HG03280 (cell line): Measurements from ENCODE around the gene MGMT.

Experiments used
- ATAC-seq: cut with Tn5 transposase; IDR thresholded peaks from one replicate; pipeline ENCODE4 v1.9.1; 2021; ENCODE audit warnings: mild to moderate bottlenecking, moderate library complexity; ENCODE audit not compliant: unreplicated experiment

Gene MGMT

DNA sequence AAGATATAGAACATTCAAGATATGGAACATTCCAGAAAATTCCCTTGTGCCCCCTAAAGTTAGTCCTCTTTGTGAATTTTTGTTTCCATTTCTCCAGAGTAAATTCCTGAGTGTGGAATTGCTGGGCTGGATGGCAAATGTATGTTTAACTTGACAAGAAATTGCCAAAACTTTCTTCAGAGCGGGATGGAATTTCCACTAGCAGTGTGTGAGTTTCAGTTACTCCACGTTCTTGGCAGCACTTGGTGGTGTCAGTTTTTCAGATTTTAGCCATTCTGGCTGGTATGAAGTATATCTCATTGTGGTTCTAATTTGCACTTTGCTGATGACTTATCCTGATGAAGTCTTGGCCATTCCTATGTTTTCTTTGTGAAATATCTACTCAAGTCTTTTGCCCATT, 71.2 kb downstream of the MGMT start:
- ATAC-seq, result no peak

- no peak for ATAC-seq
Observed at GRCh38 chr10:129541200-129541599, 74.2 kb downstream of the MGMT start.

- no peak for ATAC-seq
Observed at GRCh38 chr10:129541748-129542487, 74.9 kb downstream of the MGMT start.

DNA sequence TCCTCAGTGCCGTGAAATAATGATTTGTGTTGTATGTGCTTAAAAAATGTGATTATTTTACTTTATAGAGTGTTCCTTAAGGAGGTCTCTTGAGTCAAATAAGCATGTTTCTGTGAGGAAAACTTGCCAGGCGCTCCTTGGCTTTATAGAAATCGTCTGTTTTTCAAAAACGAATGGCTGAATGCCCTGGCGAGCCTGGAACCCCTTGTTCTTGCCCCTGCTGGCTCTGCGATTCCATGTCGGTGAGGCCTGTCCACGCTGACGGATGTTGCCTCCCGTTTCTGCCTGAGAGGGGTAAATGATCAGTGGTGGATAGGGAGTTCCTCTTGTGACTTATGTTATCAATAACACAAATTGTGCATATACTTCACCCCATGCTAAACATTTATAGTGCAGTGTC, 75.5 kb downstream of the MGMT start:
- no peak for ATAC-seq

DNA sequence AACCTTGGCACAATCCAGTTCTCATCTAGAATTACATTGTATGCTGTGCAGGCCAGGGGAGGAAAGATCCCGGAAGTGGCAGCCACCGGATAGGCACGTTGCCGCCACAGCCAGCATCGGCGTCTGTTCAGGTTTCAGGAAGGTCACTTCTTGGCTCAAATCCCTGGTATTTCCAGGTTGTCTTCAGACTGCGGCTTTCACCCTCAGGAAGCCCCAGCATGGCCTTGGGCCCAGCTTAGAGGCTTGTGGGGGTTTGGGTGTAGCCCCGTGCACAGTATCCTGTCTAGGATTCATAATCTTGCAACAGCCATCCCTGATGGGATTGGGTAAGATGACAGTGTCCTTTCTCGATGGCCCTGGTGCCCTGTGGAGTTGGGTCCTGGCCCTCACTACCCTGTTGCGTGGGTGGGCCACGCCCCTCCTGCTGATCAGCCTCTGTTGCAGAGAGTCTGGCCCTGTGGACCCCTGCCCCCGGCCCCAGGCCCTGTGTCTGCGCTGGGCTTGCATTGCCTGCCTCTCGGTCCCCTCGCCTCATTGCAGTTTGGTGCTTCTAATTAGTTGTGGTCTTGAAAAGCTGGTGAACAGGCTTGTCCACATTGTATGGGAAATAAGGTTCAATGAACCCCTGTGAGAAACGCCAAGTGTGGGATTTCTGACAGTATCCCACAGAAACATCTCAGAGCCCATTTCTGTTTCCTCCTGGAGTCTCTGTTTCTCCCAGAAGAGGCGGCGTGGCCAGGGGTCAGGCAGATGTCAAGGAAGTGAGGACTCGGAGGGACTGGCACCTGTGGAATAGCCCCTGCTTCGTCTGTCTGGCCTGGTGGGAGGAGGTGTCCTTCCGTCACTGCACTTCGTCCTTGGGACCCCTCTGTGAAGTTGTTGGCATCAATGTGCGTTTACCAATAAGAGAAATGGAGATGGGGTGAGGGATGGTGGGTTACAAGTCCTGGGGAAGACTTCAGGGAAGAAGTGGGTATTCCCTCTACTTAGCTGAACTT, 77.5 kb downstream of the MGMT start:
- no peak for ATAC-seq

- no peak for ATAC-seq
Observed at GRCh38 chr10:129545261-129545660, 78.2 kb downstream of the MGMT start.

GRCh38 chr10:129546106-129546505, 79.1 kb downstream of the MGMT start:
- ATAC-seq, result no peak

DNA sequence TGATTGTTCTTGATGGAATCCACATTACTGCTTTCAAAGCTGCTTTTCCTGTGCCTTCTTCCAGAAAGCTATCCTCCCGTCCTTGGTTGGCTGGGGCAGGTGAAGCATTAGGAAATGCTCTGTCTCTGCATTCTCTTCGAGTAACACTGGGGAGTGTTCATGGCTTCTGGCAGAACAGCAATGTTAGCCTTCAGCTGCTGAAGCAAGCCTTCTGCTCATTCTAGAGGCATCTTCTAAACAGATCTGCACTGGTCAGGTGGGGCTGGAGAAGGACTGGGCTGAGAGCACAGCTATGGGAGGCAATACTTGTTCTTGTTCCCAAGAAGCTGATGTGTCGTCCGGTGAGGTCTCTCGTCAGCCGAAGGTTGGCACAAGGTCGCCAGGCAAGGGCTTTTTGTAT, 80.6 kb downstream of the MGMT start:
- no peak for ATAC-seq

DNA sequence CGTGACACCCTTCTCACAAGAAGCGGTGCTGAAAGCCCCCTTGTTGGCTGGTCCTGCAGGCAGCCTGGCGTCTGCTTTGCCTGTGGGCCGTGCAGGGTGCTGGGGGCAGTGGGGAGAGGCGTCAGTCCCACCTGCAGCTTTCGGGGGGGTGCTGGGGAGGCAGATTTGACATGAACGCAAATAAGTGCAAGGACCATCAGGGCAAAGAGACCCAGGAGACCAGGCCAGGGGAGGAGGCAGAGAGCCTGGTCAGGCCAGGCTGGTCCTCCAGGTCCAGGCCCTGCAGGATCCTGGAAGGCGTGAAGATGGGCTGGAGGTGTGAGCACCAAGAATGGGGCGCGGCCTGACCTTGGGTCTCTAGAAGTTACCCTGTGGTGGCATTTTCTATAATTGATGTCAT, 81.6 kb downstream of the MGMT start:
- no peak for ATAC-seq

DNA sequence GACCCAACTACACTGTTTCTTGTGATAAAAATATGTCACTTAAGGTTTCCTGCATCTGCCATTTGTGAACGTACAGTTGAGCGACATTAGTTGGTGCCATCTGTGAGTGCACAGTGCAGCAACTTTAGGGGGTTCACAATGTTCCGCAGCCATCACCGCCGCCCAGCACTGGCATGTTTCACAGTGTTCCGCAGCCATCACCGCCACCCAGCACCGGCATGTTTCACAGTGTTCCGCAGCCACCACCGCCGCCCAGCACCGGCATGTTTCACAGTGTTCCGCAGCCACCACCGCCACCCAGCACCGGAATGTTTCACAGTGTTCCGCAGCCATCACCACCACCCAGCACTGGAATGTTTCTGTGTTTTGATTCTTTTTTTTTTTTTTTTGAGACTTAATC, 83.0 kb downstream of the MGMT start:
- no peak for ATAC-seq

DNA sequence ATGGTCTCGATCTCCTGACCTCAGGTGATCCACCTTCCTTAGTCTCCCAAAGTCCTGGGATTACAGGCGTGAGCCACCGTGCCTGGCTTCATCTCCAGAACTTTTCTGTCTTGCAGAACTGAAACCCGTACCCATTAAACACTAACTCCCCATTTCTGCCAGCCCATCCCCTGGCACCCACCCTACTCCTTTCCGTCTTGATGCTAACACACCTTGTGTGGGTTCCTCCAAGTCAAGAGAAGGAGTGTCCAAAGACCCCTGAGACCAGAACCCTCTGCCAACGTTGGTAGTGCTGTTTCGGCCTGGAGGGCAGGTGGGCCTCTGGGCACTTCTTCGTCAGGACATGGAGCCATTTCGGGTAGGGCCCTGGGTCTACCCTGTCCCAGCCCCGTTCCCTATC, 83.6 kb downstream of the MGMT start:
- ATAC-seq, result no peak

GRCh38 chr10:129552119-129552518, 85.1 kb downstream of the MGMT start:
- peak; percentile 93 for ATAC-seq

DNA sequence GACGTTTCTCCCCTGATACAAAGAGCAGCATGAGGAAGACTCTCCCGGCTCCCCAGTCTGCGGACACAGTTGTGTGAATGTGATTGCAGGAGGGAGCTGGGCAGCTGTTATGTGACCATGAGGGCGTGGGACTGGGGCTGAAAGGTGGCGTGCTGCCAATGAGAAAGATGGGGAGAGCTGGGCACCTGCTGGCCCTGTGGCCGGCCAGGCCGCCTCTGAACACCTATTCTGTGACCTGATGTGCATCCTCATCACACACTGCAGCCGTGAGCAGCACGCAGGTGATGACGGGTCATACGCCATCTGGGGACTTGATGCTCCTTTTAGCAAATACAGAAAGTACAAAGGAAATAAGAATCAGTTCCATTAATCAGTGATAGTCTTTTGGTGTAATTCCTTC, 86.9 kb downstream of the MGMT start:
- no peak for ATAC-seq

GRCh38 chr10:129556316-129556715, 89.3 kb downstream of the MGMT start:
- no peak for ATAC-seq

- ATAC-seq, result no peak
Observed at GRCh38 chr10:129560361-129560760, 93.3 kb downstream of the MGMT start.

GRCh38 chr10:129562487-129562886, 95.4 kb downstream of the MGMT start:
- no peak for ATAC-seq

DNA sequence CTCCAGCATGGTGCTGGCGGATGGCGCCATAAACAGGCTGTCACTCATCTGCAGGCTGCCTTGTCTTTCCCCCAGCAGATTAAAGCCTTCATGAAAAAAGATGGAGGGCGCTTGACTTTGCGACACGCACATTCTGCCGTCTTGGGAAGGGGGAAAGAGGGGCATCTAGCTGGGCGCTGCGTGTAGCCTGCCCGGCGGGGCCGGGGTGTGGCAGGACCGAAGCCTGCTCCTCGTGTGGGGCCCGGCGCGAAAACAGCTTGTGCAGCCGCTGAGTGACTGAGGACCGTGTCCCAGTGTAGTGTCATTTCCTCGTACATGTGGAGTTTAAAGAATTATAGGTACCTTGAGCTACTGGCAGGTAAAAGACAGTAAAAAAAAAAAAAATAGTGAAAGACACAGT, 97.9 kb downstream of the MGMT start:
- no peak for ATAC-seq

DNA sequence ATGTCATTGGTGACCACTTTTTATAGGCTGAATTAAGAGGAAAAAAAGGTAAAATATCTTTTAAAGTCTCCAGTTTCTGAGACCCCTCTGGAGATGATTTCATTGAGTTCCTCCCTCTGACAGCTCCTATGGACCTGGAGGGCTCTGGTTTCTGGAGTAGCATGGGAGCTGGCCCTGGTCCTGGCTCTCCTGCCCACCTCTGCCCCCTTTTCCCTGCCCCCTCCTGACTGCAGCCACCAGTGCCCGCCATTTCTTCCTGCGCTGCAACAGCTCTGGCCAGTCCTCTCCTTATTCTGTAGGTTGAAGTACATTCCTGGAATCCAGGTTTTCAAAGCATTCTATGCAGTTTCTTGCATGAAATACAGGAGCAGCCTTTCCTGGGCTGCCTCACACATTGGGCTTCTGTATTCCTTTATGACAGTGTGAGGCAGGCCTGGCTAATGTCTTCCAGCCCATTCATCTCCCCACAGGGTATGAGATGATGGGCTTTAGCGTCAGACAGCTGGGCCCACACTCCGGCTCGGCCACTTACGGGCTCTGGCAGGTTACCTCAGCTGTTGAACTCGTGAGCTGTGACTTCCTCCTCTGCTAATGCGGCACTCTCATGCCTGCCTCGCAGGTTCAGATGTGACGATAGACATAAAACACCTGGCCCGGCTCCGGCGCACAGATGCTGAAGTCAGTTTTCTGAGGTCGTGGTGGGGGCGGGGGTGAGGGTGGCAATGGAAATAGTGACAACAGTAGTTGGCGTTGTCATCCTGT, 101.7 kb downstream of the MGMT start:
- no peak for ATAC-seq

DNA sequence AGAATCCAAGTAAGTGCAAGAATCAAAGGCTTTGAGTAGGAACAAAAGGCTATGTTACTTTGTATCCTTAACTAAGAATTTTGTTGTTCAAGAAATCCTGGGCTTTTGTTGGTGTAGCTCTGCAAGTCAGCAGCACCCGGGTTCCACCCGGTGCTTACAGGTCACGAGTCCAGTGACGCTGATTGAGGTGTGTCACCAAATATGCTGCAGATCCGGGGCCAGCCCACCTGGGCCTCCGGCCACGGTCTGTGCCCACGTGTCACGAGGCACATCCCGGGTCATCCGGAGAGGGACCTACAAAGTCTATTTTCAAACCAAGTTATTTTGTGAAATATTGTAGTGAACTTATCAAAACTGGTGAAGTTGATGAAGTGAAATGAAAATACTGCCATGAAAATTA, 103.1 kb downstream of the MGMT start:
- no peak for ATAC-seq

- no peak for ATAC-seq
Observed at GRCh38 chr10:129579228-129579627, 112.2 kb downstream of the MGMT start.

- ATAC-seq, result no peak
Observed at GRCh38 chr10:129580010-129580409, 113.0 kb downstream of the MGMT start.
